Head of caudate nucleus (tissue), 42 donors: ENCODE measurements around the gene CCDC127.

Experiments used
- DNase-seq, 42 donors: peaks; one replicate each; pipeline versions ENCODE4 v3.0.0 to v3.0.0-alpha.2; 2020 to 2021; ENCODE audit warnings: mixed read lengths in 7 of 42
- intact Hi-C: fragments of 100-400 bp; cut with DNase I; formaldehyde crosslinking; loops from one replicate; pipeline ENCODE4 v1.15.0; 2022

The CCDC127 gene

GRCh38 chr5:182126-182525 lies 35.8 kb downstream of the CCDC127 start:
- no peak for DNase-seq

GRCh38 chr5:181566-181965 lies 36.4 kb downstream of the CCDC127 start:
- DNase-seq: no peak
- intact Hi-C loops: no loop called here

More at GRCh38 chr5:182126-182525, 35.8 kb downstream of the CCDC127 start:
- intact Hi-C loops: no loop called here

GRCh38 chr5:181160-181559 lies 36.8 kb downstream of the CCDC127 start:
- no peak for DNase-seq
- intact Hi-C loops: no loop called here

GRCh38 chr5:180286-180918 lies 37.6 kb downstream of the CCDC127 start:
- intact Hi-C loops: no loop called here
- DNase-seq: no peak

GRCh38 chr5:179401-179800 lies 38.6 kb downstream of the CCDC127 start:
- DNase-seq: no peak
- intact Hi-C loops: no loop called here

DNA sequence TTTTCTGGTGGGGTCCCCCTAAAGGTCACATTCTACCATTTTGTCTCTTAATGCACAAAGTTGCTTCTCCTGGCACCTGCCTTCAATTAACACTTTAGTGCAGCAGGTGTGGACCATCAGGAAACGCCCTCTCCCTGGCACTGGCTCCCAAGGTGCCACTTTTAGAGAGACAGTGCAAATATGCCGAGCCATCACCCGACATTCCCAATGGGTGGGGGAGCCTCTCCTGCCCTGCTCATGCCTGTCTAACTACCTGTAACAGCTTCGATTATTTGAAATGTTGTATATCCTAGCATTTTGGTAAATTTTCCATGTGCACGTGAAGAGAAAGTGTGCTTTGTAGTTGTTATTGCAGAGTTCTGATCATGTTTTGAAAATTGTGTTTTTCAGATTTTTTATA lies 39.8 kb downstream of the CCDC127 start:
- DNase-seq: no peak
- intact Hi-C loops: no loop called here

GRCh38 chr5:176296-176823 lies 41.6 kb downstream of the CCDC127 start:
- no peak for DNase-seq
- intact Hi-C loops: no loop called here

DNA sequence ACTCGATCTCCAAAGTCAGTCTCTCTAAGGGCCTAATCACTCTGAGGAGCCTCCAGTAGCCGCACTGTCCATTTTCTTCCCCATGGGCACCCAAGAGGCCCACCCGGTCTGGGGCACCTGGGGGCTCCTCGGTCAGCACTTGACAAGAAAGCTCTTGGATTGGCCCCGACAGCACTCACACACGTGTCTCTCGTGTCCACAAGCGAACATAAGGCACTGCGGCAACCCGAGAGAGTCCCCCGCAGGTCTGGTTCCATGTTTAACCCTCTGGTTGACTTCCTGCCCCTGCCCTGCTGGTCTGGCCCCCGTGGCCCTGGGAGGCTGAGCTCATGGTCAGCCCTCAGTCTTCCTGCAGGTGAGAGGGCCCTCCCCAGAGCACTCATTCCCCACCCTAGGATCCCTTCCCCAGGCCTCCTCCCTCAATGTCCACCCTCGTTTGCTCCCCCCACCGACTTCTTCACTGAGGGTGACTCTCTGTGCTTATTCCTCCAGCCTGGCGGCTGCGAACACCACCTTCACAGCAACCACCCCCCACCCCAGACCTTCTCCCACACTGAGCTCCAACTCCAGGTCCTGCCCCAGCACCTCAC lies 43.0 kb downstream of the CCDC127 start:
- DNase-seq: peak in 1 of 42 donors; percentile 1
- intact Hi-C loops: no loop called here

DNA sequence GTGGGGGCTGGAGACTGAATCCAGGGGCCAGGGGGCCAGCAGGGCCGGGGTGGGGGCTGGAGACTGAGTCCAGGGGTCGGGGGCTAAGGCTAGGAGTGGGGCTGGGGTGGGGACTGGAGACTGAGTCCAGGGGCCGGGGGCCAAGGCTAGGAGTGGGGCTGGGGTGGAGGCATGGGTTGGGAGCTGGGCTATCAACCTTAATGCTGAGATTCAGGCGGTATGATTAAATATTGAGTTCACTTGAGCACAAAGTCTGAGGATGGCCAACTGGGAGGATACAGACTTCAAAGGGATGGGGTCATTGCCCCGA lies 43.7 kb downstream of the CCDC127 start:
- no peak for DNase-seq
- intact Hi-C loops: no loop called here

DNA sequence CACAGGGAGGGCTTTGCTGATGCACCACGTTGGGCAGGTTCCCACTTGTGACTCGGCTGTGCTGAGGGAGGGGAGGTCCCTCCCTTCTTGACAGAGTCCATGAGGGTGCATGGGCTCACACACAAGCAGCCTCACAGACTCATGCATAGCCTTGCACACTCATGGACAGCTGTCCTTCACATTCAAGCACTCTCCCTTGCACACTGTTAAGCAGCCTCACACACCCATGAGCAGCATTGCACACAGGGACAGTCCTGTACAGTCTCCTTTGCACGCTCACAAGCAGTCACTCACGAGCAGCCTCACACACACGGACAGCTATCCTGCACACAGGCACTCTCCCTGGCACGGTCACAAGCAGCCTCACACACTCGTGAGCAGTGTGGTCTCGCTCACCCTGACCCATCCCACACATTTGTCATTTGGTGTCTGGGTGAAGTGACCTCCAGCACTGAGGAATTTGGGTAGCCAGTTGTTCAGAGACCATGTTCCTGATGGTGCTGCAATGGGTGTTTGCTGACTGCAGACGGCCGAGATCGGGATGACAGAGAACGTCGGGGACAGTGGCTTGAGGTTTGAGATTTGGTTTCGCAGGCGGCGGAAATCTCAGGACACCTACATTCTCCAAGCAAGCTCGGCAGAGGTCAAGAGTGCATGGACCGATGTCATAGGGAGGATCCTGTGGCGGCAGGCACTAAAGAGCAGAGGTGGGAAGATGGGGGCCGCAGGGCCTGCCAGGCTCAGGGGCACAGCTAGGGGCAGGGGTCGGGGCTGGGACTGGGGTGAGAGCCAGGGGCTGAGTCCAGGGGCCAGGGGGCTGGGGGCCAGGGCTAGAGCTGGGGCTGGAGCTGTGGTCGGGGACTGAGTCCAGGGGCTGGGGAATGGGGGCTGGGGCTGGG lies 44.3 kb downstream of the CCDC127 start:
- peak in 3 of 42 donors; percentile 2 to 12 (median 3) for DNase-seq
- intact Hi-C loops: no loop called here

GRCh38 chr5:172841-173251 lies 45.1 kb downstream of the CCDC127 start:
- intact Hi-C loops: no loop called here
- peak in 7 of 42 donors; percentile 0 to 27 (median 10) for DNase-seq

DNA sequence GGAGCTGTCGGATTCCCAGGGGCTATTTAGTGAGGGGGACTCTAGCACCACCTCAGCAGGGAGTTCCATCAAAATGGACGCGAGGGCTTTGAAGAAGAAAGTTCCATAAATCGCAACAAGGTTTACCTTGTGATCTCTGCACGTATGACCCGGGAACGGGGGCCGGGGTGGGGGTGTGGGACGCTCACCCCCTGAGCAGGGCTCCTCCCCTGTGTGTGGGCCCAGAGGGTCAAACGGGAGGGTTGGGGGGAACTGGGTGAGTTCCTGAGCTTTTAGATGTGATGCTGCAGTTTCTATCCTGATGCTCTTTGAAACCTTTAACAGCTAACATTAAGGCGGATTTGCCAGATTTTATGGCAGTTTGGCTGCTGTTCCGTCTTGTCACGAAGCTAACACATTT lies 45.5 kb downstream of the CCDC127 start:
- peak in 6 of 42 donors; percentile 2 to 22 (median 8) for DNase-seq
- intact Hi-C loops: no loop called here

GRCh38 chr5:171801-172331 lies 46.1 kb downstream of the CCDC127 start:
- intact Hi-C loops: no loop called here
- DNase-seq: peak in 10 of 42 donors; percentile 1 to 34 (median 10)

- intact Hi-C loops: no loop called here
- peak in 10 of 42 donors; percentile 1 to 40 (median 8) for DNase-seq
Measured at GRCh38 chr5:170971-171800, 46.8 kb downstream of the CCDC127 start.

- DNase-seq: peak in 4 of 42 donors; percentile 6 to 21 (median 8)
- intact Hi-C loops: no loop called here
Measured at GRCh38 chr5:169728-170094, 48.2 kb downstream of the CCDC127 start.

DNA sequence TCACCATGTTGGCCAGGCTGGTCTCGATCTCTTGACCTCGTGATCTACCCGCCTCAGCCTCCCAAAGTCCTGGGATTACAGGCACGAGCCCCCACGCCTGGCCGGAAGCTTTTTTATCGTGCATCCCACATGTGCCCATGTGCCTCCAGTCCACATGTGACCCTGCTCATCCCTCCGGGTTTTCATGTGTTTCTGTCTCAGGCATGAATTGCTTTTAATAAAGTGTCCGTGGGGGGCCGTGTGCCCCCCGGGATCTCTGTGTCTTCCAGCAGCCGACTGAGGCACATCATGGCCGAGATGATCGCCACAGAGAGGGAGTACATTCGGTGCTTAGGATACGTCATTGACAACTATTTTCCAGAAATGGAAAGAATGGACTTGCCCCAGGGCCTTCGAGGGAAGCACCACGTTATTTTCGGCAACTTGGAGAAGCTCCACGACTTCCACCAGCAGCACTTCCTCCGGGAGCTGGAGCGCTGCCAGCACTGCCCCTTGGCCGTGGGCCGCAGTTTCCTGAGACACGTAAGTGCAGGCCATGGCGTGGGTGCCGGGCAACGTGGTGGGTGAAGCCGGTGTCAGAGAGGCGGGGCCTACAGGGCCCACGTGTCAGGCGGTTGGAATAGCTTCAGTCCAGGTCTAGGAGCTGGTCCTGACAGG lies 48.8 kb downstream of the CCDC127 start:
- intact Hi-C loops: no loop called here
- peak in 10 of 42 donors; percentile 13 to 44 (median 29) for DNase-seq

- peak in 5 of 42 donors; percentile 5 to 28 (median 12) for DNase-seq
- intact Hi-C loops: no loop called here
Measured at GRCh38 chr5:167982-168660, 49.8 kb downstream of the CCDC127 start.

DNA sequence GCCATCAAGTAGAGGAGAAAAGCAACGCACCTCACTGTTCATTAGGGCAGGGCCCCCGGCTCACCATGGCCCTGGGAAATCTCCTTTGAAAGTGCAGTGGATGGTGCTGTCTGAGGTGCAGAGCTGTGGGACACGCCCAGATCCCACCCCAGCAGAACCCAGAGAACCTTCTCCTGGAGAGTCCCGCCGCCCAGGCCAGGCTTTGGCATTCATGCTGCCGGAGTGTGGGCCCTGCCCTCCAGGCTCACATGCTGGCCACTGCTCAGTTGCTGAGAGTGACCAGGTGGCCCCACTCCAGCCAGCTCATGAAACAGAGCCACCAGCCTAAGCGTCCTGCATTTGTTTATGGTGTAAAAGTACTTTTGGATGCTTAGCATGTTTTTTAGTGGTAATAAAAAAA lies 50.4 kb downstream of the CCDC127 start:
- DNase-seq: peak in 5 of 42 donors; percentile 12 to 42 (median 24)
- intact Hi-C loops: no loop called here
